GM19395 (cell line): ENCODE results near the gene BORCS5.
"Not testable (repeated sequence)": the region's sequence is repeated elsewhere in the genome, so short reads cannot be mapped to it uniquely, and the experiment has no call there.

ENCODE experiments used
- ATAC-seq: cut with Tn5 transposase; IDR thresholded peaks from one replicate; pipeline ENCODE4 v1.9.1; 2021; ENCODE audit warnings: mild to moderate bottlenecking, moderate library complexity; ENCODE audit not compliant: unreplicated experiment

Gene BORCS5

GRCh38 chr12:12453635-12454034 is 96.8 kb downstream of the BORCS5 start:
- no peak for ATAC-seq

DNA sequence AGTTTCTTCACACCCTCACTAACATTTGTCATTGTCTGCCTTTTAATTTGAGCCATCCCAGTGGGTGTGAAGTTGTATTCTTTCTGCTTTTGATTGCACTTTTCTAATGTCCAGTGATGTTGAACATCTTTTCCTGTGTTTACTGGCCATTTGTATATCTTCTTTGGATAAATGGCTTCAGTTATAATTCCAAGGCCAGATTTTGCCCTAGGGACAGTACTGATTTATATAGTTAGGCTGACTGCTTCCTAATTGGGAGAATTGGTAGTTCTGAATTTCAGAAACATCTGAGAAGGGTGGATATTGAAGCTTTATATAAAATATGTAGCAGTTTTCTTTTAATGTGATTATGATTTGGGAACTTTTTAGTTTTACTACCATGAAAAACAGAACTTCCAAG is 97.4 kb downstream of the BORCS5 start:
- ATAC-seq: no peak

DNA sequence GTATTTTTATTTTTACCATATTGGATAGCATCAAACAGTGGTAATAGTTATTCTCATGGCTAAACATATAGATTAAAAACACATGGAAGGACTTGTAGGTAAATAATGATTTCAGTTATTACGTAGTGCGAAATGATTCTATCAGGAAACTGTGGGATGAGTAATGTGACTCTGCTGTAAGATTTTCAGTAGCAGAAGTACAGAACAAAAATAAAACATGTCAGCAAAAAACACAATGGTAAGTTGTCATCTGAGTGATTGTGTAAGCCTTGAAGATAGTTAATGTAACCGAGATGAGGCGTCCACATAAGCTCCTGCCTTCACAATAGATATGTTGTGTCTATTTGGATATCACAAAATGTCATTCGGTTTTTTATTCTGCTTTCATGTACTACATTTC is 99.8 kb downstream of the BORCS5 start:
- ATAC-seq: no peak

DNA sequence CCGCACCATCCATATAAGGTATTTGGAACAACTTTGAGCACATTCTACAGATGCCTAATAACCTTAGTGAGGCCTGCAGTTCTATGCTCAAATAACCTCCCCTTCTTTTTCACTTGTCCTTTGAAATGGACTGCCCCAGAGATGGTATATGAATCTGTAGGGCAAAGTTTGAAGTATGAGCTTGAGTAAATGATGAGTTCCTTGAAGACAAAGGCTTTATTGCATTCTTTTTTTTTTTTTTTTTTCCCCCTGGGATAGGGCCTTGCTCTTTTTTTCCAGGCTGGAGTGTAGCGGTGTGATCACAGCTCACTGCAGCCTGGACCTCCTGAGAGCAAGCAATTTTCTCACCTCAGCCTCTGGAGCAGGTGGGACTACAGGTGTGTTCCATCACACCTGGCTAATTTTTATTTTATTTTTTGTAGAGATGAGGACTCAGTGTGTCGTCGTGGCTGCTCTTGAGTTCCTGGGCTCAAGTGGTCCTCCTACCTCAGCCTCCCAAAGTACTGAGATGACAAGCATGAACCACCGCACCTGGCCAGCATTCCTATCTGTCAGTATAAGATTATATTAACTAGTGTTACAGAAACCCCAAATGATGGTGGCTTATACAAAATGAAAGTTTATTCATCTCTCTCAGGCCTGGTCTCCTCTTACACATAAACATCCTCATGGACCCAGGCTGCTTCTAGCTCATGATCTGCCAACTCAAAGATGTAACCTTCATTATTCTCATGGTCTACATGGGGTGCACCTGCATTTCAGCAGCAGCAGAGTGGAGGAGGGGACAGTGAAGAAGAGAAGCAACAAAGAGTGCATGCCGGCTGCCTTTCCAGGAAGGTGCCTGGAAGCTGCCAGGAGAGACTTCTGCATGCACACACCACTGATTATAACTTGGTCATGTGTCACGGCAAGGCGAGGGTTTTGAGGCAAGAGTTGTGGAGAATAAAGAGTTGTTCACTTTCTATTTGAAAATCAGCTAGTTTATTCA is 104.4 kb downstream of the BORCS5 start:
- ATAC-seq: no peak

DNA sequence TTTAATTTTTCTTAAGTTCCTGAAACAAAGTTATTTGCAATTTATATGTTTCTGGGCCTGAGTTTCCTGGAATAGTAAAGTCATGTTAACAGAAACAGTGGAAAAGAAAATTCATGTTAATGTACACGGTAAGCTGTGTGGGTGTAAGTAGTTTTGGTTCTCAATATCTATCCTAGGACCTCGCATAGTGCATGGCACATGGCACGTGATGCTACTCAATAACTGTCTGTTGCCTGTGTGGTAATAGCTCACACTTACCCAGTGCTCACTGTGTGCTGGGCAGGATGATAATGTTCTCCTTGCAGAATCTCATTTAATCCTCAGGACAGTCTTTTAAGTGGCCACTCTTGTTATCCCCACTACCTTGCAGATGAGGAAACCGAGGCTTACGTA is 105.0 kb downstream of the BORCS5 start:
- ATAC-seq: no peak

- ATAC-seq: no peak
Measured at GRCh38 chr12:12465522-12465921, 108.6 kb downstream of the BORCS5 start.

DNA sequence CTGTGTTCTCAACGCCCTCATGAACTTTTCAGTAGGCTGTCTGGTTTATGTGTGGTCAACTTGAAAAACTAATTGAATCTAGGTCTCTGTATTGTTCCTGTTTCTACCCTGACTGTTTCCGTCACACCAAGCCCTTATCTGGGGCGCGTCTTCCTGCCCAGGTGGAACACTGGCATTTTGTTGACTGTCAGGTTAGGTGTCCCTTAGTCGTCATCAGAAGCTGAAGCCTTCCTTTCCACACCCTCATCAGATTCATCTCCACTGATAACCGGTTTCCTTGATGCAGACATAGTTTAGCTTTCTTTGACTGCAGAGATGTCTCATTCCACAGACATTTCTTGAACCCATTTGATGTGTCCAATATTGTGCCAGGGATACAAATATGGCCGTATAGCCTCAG is 109.3 kb downstream of the BORCS5 start:
- ATAC-seq: no peak

DNA sequence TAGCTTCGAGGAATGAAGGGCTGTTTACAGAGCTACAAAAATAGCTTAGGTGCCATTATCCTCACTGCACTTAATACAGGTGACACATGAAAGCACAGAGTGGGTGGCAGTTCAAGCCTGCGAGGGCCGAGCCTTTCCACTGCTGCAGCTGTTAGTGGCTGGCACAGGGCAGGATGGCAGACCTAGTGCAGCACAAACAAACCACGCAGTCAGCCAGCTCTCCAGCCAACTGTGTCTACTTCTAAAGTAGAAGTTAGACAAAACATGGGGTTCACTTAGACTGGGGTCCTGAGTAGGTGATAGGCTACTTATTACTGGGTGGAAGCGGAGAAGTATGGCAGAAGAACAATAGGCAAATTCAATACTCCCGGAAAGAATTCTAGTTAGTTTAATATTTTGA is 110.4 kb downstream of the BORCS5 start:
- no peak for ATAC-seq

DNA sequence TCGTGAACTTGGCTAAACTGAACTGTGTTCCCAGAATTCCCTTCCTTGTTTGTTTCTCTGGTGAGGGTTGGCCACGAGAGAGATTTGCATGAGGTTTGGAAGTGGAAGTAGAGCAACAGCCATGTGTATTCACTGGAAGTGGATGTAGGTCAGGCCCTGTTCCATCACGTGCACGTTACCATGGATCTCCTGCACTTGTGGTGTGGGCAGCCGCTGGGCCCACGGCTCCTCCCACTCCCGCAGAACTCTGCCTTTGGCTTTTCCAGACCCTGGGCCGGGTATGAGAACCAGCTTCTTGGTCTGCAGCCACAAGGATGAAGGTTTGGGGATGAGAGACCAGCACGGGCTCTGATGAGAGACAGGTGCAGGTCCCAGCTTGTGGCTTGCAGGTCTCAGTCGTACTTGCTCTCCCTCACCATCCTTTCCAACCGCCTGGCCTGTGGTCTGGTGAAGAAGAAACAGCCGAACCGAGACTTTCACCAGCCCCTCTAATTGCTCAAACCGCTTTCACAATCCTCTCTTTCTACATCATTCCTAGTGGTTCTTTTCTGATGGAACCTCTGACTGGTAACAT is 110.9 kb downstream of the BORCS5 start:
- no peak for ATAC-seq

- ATAC-seq: no peak
Measured at GRCh38 chr12:12468575-12468974, 111.7 kb downstream of the BORCS5 start.

GRCh38 chr12:12469386-12469785 is 112.5 kb downstream of the BORCS5 start:
- no peak for ATAC-seq

- ATAC-seq: no peak
Measured at GRCh38 chr12:12470751-12471306, 114.0 kb downstream of the BORCS5 start.

GRCh38 chr12:12471982-12472961 is 115.4 kb downstream of the BORCS5 start:
- ATAC-seq: not testable (repeated sequence)

- no peak for ATAC-seq
Measured at GRCh38 chr12:12473223-12473622, 116.3 kb downstream of the BORCS5 start.

DNA sequence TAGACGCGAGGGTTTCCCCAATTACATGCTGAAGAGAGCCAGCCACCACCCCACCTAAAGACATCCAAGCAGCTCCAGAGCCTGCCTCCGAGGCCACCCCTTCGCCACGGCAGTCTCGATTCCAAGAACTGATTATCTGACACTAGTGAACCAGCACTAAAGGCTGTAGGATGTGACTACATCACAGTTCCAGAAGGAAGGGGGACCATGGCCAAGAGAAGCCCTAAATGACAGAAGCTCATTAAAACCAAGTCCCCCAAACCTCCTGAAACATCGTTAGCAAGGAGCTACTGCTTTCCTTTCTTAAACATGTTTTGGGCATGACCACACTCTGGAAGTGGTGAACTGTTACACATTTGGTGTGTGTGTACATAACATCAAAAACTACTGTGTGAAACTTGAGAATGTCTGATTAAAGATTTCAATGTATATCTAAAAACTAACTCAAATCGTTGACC is 117.6 kb downstream of the BORCS5 start:
- ATAC-seq: peak; percentile 50

- ATAC-seq: peak; percentile 99
Measured at GRCh38 chr12:12474931-12475795, 118.3 kb downstream of the BORCS5 start.

DNA sequence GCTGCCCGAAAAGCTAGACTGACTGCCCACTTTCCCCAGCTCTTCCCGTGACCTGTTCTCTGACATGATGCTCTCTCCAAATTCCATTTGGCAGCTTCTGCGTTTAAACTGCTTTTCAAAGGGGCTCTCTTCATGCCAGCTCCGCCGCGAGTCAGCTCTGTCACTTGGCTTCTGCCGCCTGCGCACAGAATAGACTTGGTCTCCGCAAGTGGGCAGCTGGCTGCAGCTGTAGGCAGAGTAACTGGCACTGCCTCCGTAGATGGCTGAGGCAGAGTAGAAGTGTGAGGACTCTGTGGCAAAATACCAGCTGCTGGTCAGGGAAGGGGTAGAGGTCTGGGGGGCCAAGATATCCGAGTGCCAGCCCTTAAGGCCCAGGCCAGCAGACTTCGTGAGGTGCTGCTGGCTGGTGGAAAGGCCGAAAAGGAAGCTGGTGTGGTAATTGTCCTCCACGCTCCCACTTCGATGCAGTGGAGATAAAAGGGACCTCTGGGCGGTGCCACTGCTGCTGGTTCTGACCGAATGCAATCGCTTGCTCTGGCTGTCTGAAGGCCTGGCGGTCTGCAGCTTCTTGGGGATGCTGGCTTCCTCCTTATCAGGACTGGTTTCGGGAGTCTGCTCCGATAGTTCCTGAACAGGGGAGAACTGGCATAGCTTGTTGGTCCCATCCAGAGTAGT is 120.1 kb downstream of the BORCS5 start:
- no peak for ATAC-seq

DNA sequence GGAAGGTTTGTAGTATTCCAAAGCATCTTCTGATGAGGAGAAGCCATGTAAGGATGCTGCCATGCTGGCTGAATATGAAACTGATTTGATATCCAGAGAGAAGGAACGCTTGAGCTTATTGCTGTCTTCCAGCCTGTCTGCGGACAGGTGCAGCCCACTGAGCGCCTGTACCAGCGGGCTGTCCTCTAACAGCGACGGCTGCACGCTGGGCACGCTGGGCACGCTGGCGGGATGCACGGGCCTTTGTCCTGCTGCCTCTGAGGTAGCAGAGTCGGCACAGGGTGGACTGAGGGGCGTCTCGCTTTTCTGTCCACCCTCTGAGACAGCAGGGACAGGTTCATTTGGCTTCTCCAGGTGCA is 120.6 kb downstream of the BORCS5 start:
- no peak for ATAC-seq

DNA sequence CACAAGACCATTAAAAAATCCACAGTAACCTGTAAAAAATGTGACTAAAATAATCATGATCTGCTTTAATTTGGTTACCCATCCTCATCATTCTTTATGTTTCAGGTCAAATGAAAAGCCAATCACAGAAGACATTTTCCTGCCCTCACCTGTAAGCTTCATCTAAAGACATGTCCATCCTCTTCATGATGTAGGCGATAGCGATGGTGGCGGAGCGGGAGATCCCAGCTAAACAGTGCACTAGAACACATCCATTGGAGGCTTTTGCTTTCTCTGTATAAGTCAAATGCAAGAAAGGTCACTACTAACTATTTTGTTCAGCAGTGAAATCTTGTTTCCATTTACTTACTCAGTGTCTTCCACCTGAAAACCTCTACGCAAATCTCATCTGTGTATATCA is 123.2 kb downstream of the BORCS5 start:
- ATAC-seq: no peak
